Activated CD4-positive, alpha-beta T cell treated with anti-CD3 and anti-CD28 coated beads, Interleukin-2, amount 50 U/mL, for 4 hours (primary cell): Measurements from ENCODE around the gene BPIFB3.

Experiments
- DNase-seq, 2 experiments: peaks; one replicate each; pipeline ENCODE4 v3.0.0-alpha.2; 2020

Gene BPIFB3

DNA sequence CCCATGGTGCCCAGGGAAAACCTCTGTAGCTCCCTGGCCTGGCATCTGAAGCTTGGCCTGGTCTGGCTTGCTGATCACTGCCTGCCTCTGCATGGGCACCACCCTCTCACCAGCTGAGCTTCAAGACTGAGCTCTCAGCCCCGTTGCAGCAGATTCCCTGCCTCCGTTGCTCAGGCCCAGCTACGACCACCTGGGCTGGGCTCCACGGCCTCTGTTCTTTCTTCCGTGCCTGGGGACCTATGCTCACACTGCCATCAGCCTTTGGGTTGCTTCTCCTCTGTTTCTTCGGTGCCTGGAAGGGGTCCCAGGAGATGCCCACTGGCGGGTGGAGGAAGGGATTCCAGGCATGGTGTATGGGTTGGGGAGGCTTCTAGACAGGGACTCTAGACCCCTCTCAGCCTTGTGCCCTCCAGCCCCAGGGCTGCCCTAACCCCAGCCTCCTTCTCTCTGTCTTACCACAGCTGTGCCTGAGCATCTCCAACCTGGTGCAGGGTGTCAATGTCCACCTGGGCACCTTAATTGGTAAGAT, 37.1 kb upstream of the BPIFB3 start:
- DNase-seq = no peak

DNA sequence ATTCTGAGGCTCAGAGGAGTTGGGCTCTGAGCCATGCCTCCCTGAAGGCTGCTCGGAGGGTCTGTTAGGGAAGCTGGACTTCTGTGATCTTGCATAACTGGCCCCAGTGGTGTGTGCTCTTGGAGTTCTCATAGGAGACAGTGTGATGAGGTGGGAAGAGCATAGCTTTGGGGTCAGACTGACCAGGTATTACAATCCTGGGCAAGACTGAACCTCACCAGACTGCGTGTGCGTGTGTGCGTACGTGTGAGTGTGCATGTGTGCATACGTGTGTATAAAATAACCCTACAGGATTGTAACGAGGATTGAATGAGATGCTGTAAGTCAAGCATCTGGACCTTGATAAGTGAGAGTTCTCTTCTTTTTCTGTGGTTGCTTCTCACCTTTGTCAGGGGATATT, 36.2 kb upstream of the BPIFB3 start:
- no peak for DNase-seq

DNA sequence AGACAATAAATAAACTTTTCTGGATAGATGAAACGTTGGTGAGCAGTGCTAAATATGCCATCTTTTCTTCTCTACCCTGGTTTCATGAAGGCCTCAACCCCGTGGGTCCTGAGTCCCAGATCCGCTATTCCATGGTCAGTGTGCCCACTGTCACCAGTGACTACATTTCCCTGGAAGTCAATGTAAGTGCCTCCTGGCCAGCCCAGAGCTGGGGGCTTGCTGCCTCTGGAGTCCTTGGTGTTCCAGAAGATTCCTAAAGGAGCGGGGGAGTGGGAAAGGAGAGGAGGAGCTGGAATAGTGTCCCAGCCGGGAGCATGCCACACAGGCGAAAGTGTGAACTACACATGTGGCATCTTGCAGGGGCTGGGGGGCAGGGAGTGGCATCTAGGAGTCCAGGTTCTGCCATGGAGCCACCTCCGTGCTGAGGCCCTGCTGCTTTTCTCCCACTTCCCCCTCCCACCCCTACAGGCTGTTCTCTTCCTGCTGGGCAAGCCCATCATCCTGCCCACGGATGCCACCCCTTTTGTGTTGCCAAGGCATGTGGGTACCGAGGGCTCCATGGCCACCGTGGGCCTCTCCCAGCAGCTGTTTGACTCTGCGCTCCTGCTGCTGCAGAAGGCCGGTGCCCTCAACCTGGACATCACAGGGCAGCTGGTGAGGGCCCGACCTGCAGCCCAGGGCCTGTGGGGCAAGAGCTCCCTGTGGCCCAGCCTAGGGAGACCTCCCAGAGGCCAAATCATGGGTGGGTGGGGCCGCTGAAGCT, 35.4 kb upstream of the BPIFB3 start:
- no peak for DNase-seq

DNA sequence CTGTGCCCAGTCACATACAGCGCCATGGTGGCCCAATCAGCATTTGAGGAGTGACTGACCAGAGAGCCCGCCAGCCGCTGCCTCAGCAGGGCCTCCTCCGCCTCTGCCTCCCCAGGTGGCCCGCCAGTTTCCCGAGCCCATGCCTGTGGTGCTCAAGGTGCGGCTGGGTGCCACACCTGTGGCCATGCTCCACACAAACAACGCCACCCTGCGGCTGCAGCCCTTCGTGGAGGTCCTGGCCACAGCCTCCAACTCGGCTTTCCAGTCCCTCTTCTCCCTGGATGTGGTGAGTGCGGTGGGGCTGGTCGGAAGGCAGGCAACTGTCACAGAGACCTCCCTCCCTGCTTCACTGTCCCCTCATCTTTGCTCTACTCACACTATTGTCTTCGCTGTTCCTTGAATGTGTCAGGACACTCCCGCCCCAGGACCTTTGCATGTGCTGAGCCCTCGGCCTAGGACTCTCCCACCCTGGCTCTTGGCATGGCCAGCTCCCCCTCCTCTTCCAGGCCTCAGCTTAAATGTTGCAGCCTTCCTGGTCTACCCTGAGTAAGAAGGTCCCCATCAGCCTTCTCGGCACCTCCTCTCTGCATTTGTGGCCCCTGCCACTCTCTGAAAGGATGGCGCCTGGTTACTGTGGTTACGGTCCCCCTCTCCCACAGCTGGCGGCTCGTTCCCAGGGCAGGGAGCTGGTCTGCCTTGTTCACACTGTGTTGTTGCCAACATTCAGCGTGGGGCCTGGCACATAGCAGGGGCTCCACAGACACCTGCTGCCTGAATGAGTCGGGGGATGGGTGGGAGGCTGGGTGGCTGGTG, 34.0 kb upstream of the BPIFB3 start:
- DNase-seq = no peak

DNA sequence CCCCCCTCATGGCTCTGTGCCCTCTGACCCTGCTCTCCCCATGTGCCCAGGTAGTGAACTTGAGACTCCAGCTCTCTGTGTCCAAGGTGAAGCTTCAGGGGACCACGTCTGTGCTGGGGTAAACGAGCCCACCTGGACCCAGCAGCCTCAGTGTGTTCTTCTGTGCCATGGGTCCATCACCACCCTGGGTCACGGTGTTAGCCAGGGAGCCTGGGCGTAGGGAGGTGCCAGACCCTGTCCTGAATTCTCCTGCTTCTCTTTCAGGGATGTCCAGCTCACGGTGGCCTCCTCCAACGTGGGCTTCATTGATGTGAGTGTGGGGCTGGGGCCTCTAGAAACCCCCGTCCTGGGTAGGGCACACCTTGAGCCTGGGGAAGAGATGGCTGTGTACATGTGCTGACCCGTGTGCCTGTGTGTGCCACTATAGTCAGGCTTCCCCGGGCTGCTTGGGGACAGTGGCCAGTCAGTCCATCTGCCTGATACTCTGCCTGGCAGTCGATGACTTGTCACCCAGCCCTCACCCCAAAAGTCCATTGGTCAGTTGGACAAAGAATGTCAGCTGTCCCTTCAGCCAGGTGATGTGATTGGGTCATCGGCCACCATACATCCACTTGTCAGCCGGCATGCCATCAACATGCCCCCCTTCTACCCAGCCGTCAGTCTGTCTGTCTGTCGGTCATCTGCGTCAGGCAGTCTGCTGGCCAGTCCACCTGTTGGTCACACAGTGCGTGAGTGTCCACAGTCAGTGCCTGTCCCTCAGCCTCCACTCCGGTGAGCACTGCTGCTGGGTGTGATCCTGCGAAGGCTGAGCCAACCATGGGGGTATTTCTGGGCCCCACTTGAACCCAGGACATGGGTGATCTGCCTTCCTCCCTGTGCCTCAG, 33.2 kb upstream of the BPIFB3 start:
- DNase-seq = no peak

DNA sequence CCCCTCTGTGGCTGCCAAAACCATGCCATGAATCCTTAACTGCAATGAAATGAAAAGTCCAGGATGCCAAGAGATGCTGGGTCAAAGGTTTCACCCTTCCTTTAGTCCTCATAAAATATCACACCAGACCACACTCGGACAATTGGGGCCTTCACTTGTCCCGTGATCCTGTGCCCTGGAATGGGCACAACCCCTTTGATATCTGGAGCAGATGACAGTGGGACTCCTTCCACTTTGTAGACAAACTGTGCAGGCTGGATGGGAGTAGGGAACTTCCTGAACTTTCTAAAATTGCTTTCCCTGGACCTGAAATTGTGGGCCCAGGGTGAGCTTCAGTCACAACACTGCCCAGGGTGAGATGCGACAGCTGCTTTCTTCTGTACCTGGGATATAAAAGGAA, 31.8 kb upstream of the BPIFB3 start:
- DNase-seq = no peak

GRCh38 chr20:33022289-33022688, 31.4 kb upstream of the BPIFB3 start:
- no peak for DNase-seq

GRCh38 chr20:33022694-33023438, 30.8 kb upstream of the BPIFB3 start:
- no peak for DNase-seq

DNA sequence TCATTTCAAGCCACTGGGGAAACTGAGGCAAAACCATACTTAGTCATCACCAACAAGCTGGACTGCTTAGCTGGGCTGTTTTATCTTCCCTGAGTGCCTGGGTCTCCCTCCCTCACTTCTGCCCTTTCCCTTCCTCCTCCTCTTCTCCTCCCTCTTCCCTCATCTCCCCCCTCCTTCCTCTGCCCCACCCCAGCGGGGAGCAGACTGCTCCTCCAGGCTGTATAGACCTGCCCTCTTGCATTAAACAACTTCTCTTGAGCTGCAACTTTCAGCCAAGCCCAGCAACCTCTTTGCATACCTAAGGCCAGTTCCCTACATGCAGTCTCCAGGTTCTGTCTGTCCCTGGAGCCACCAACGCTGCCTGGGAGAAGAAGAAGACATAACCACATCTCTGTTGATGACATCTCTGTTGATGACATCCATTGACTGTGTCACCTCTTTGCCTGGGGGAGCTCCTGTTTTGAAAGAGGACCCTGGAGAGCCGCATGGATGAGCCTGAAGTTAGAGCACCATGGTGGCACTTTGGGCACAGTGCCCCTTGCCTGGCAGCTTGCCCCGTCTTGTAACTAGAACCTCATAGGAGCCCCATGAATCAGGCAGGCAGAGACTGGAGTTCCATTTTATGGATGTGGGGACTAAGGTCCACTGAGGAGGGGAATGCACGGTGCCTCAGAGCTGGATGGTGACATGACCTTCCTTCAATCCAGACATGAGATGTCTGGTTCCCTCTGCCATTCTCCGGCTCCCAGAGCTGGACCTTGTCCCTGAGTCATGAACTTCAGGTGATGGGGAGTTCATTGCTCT, 30.1 kb upstream of the BPIFB3 start:
- DNase-seq = no peak

DNA sequence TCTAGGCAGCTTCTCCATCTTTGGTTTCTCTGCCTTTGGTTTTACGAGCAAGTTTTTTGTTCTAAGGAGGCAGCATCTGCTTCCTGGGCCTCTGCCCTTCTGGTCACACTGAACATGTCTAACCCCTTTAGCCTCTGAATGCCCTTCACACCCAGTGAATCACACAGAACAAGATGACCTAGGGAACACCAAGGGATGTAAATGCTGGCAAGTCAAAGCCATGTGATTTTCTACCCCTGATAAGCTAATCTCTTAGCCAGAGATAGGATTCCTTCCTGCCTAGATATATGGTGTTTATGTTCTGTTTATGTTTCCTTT, 29.5 kb upstream of the BPIFB3 start:
- no peak for DNase-seq

DNA sequence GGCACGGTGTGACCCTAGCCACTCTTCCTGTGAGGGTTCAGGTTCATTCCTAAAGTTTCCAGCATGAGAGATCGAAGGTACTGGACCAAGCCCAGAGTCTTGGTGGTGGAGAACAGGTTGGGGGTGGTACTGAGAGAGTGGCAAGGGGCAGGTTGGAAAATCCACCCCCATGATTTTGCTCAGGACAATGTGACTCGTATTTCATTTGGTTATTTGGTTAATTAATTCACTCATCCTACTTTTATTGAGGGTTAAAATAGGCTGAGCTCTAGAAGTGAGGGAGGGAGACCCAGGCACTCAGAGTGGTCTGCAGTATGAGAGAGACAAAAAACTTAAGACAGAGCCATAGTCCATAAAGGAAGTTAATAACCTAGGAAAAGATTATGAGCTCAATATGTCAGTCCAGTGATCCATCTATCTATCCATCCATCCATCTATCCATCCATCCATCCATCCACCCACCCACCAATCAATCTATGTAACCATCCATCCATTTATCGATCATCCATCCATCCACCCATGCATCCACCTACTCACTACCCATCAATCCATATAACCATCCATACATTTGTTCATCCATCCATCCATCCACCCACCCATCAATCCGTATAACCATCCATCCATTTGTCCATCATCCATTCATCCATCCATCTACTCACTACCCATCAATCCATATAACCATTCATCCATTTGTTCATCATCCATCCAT, 28.9 kb upstream of the BPIFB3 start:
- DNase-seq = no peak

GRCh38 chr20:33025318-33025876, 28.3 kb upstream of the BPIFB3 start:
- DNase-seq = no peak

GRCh38 chr20:33026072-33026778, 27.5 kb upstream of the BPIFB3 start:
- DNase-seq = no peak

DNA sequence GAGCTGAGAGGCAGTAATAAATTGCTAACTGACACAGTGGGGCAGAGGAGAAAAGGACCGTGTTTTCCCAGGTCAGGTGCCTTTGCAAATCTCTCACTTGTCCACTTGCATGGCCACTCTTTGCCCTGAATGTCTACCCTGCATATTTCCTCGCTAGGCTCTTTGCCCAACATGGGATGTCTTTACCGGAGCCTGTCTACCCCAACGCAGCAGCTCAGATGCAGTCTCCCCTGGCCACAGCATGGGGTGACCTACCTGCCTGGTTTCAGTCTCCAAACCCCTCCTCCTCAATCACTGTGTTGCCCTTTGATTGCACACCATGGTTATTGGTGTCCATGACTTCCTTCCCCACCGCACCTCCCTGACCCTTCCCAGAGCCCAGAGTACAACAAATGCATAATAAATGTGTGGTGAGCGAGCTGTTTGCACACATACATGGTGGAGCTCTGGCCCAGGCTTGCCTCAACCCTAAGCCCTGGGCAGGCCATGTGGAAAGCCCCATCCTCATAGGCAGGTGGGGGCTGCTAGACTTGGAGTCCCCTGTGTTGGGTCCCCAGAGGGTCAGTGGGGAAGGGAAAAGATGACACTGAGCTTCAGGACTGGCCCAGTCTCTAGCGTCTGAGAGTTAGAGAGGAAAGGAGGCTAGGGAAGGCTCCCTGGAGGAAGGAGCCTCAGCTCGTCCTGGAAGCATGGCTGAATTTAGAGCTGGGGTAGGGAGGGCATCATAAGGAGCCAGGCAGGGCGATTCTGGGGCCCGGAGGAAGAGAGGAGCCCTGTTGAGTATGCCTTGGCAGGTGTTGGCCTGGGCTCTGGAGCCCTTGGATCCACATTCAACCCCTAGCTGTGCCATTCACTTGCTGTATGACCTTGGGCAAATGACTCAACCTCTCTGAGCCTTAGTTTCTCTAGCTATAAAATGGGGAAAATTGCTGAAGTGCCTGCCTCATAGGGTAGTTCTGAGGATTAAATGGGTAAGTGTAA, 26.6 kb upstream of the BPIFB3 start:
- DNase-seq = no peak

- DNase-seq = no peak
These were observed 25.6 kb upstream of the BPIFB3 start for GRCh38 chr20:33027769-33028751.

DNA sequence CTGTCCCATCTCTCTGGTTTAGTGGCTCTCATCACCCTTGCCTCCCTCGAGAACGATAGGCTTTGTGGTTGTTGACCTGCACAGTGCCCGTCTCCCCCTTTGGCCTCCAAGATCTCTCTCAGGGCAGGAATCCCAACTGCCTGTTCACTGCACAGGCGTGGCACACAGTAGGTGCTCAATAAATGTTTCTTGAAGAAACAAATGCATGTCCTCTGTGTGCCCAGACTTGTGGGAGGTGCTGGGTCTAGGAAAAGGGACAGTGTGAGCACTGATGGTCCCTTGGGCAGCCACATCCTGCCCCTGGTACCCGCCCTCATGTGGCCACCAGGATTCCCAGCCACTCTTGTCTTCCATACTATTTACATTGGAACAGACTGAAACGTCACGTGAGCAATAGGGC, 24.8 kb upstream of the BPIFB3 start:
- no peak for DNase-seq

- DNase-seq = no peak
These were observed 23.6 kb upstream of the BPIFB3 start for GRCh38 chr20:33030076-33030475.
